ENCODE measurements around the gene EIF3I. TPM values are rescaled to one million over a fixed set of nuclear protein-coding genes. Genes with fewer than 3 reads are reported as not detected.

Gene EIF3I
- total RNA-seq, 6 experiments from 2014 or later = 67.5 to 130 (median 71.9) TPM

DNA sequence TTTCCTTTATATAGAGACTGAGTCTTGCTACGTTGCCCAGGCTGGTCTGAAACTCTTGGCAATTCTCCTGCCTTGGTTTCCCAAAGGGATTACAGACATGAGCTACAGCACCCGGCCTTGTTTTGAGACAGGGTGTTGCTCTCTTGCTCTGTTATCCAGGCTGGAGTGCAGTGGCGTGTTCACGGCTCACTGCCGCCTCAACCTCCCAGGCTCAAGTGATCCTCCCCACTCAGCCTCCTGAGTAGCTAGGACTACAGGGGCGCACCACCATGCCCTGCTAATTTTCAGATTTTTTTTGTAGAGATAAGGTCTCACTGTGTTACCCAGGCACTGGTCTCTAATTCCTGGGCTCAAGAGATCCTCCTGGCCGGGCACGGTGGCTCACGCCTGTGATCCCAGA, 43.6 kb downstream of the EIF3I start:
- ATAC-seq (no peak), DNase-seq (no peak)
- no peak for TF ChIP-seq POLR2A (IDR thresholded peaks at IDR 0.05)
- TF ChIP-seq, protein P1, sequence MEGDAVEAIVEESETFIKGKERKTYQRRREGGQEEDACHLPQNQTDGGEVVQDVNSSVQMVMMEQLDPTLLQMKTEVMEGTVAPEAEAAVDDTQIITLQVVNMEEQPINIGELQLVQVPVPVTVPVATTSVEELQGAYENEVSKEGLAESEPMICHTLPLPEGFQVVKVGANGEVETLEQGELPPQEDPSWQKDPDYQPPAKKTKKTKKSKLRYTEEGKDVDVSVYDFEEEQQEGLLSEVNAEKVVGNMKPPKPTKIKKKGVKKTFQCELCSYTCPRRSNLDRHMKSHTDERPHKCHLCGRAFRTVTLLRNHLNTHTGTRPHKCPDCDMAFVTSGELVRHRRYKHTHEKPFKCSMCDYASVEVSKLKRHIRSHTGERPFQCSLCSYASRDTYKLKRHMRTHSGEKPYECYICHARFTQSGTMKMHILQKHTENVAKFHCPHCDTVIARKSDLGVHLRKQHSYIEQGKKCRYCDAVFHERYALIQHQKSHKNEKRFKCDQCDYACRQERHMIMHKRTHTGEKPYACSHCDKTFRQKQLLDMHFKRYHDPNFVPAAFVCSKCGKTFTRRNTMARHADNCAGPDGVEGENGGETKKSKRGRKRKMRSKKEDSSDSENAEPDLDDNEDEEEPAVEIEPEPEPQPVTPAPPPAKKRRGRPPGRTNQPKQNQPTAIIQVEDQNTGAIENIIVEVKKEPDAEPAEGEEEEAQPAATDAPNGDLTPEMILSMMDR (IDR thresholded peaks at IDR 0.05) = no peak
- no peak overlapping the region for H3K4me3 ChIP-seq
- H3K36me3 ChIP-seq = no peaks in the 10 kb centered on the region
- intact Hi-C loops (cut with DNase I) = no loop called here
- H3K9me3 ChIP-seq = no peaks in the 10 kb centered on the region
- no peak overlapping the region for H3K27ac ChIP-seq
- H3K4me1 ChIP-seq = no peaks in the 10 kb centered on the region
- 89% methylated on average over 3 of the region's 9 CpGs for WGBS (ENCODE audit: insufficient coverage, low coverage, low lambda C conversion rate, missing lambda C conversion rate)
- no peaks in the 10 kb centered on the region for H3K27me3 ChIP-seq

DNA sequence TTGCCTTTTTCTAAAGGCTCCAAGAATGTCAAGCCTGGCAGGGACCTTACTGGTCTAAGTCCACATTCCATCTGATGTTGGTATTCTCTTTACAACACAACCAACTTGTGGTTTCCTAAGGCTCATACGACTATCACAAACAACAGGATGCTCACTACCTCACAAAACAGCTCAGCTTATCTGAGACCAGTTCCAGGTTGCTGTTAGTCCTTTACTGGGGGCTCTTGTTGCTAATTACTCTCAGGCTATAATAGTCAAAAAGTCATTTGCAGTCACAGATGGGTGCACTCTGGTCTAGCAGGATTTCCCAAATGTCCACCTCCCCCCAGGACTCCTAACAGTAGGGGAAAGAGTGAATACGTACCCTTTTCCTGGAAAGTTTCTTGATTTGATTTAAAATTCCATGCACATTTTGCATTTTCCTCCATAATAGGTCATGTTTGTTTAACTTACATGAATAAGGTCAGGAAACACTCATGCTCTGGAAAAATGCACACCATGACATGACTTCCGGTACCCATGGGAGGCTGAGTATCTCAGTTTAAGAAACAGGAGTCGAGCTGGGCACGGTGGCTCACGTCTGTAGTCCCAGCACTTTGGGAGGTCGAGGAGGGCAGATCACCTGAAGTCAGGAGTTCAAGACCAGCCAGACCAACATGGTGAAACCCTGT, 44.8 kb downstream of the EIF3I start:
- 52% methylated on average over 4 of the region's 7 CpGs for WGBS (ENCODE audit: insufficient coverage, low coverage, low lambda C conversion rate, missing lambda C conversion rate)
- Histone ChIP-seq H3K9me3 (no peaks in the 10 kb centered on the region), H3K4me3 (no peak overlapping the region), H3K4me1 (no peaks in the 10 kb centered on the region), H3K36me3 (no peaks in the 10 kb centered on the region), H3K27me3 (no peaks in the 10 kb centered on the region), H3K27ac (no peak overlapping the region)
- no peak for DNase-seq
- intact Hi-C loops (cut with DNase I) = no loop called here
- TF ChIP-seq, protein P1 (IDR thresholded peaks at IDR 0.05) = no peak
- no peak for TF ChIP-seq POLR2A (IDR thresholded peaks at IDR 0.05)
- ATAC-seq = peak in 3 of 4 donors; percentile 30 to 65 (median 48)

DNA sequence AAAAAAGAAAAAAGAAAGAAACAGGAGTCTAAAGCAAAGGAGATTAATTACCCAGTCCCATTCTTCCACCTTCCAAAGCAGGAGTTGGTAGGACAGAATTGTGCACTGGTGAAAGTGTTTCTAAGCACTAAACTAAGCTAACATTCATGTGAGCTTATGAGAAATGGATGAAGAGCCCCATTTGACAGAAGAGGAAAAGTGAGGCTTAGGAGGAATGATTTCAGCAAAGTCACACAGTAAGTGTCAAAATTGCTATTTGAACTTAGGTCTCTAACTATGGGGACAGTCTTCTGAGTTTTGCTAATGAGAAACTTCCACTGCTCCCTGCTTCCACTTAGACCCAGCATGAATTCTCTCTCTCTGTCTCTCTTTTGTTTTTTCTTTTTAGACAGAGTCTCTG, 47.5 kb downstream of the EIF3I start:
- DNase-seq (no peak), ATAC-seq (no peak)
- intact Hi-C loops (cut with DNase I) = no loop called here
- TF ChIP-seq, protein P1 (IDR thresholded peaks at IDR 0.05) = no peak
- TF ChIP-seq POLR2A (IDR thresholded peaks at IDR 0.05) = no peak
- no peaks in the 10 kb centered on the region for H3K27me3 ChIP-seq
- no peaks in the 10 kb centered on the region for H3K4me1 ChIP-seq
- no peak overlapping the region for H3K4me3 ChIP-seq
- H3K36me3 ChIP-seq = no peaks in the 10 kb centered on the region
- H3K9me3 ChIP-seq = no peaks in the 10 kb centered on the region
- no peak overlapping the region for H3K27ac ChIP-seq

DNA sequence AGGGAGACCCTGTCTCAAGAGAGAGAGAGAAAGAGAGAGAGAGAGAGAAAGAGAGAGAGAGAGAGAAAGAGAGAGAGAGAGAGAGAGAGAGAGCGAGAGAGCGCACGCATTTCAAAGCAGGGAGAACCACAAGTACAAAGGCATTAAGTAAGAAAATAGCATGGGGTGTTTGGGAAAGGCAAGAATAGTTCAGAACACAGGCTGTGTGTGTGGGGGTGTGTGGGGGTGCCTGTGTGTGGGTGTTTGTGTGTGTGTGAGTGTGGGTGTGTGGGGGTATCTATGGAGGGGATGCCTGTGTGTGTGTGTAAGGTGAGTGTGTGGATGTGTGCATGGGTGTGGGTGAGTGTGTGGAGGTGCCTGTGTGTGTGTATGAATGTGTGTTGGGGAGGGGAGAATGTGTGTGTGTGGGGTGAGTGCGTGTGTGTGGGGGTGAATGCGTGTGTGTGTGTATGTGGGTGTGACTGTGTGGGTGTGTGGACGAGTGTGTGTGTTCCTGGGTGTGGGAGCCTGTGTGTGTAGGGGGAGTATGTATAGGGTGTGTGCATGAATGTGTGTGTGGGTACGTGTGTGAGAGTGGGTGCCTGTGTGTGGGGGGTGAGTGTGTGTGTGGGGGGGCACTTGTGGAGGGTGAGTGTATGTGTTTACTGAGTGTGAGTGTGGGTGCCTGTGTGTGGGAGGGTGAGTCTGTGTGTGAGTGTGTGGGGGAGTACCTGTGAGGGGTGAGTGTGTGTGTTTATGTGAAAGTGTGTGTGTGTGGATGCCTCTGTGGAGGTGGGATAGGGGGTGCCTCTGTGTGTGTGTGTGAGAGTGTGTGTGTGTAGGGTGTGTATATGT, 50.6 kb downstream of the EIF3I start:
- intact Hi-C loops (cut with DNase I) = no loop called here
- H3K4me3 ChIP-seq = no peak overlapping the region
- DNase-seq (no peak), ATAC-seq (no peak)
- H3K9me3 ChIP-seq = no peaks in the 10 kb centered on the region
- WGBS (ENCODE audit: insufficient coverage, low coverage, low lambda C conversion rate, missing lambda C conversion rate) = 81% methylated on average over 7 of the region's 7 CpGs
- no peaks in the 10 kb centered on the region for H3K4me1 ChIP-seq
- no peaks in the 10 kb centered on the region for H3K27me3 ChIP-seq
- H3K36me3 ChIP-seq = no peaks in the 10 kb centered on the region
- TF ChIP-seq POLR2A (IDR thresholded peaks at IDR 0.05) = no peak
- TF ChIP-seq, protein P1 (IDR thresholded peaks at IDR 0.05) = no peak
- H3K27ac ChIP-seq = no peak overlapping the region
